Subcutaneous abdominal adipose tissue (tissue), 5 donors: ENCODE results near the gene CDS1.

Experiments used
- H3K27ac ChIP-seq: one replicate; pipeline ENCODE4 v1.7.0; 2013; ENCODE audit warnings: low read depth, mild to moderate bottlenecking, inconsistent platforms, low read length, moderate library complexity
- H3K27me3 ChIP-seq, 5 donors: one replicate each; pipeline ENCODE4 v1.7.0; 2013; ENCODE audit warnings: low read length in 5 of 5, inconsistent platforms in 1 of 5; ENCODE audit not compliant: control insufficient read depth in 5 of 5, insufficient read depth in 4 of 5
- H3K36me3 ChIP-seq, 5 donors: one replicate each; pipeline ENCODE4 v1.7.0; 2013; ENCODE audit warnings: low read length in 5 of 5; ENCODE audit not compliant: control insufficient read depth in 5 of 5, insufficient read depth in 5 of 5
- H3K4me1 ChIP-seq, 5 donors: one replicate each; pipeline ENCODE4 v1.7.0; 2013; ENCODE audit warnings: low read length in 5 of 5, mild to moderate bottlenecking in 3 of 5, moderate library complexity in 1 of 5; ENCODE audit not compliant: control insufficient read depth in 5 of 5, insufficient read depth in 5 of 5
- H3K4me3 ChIP-seq, 5 donors: one replicate each; pipeline ENCODE4 v1.7.0; 2013; ENCODE audit warnings: low read length in 5 of 5, low read depth in 1 of 5
- H3K9ac ChIP-seq, 5 donors: one replicate each; pipeline ENCODE4 v1.7.0; 2013; ENCODE audit warnings: low read length in 5 of 5, mild to moderate bottlenecking in 4 of 5, moderate library complexity in 3 of 5
- H3K9me3 ChIP-seq, 5 donors: one replicate each; pipeline ENCODE4 v1.7.0; 2013; ENCODE audit warnings: low read length in 5 of 5; ENCODE audit not compliant: control insufficient read depth in 5 of 5
- donor health status: healthy.
- donor health status: healthy.
- donor health status: healthy.
- donor health status: healthy.
- donor health status: healthy.

The CDS1 gene

GRCh38 chr4:84597450-84597849, 14.5 kb downstream of the CDS1 start:
- no peaks in the 10 kb centered on the region for H3K36me3 ChIP-seq
- H3K27ac ChIP-seq, result no peak overlapping the region
- no peaks in the 10 kb centered on the region for H3K9me3 ChIP-seq
- H3K27me3 ChIP-seq, result no peaks in the 10 kb centered on the region
- H3K9ac ChIP-seq, result no peak overlapping the region
- H3K4me3 ChIP-seq, result no peak overlapping the region
- H3K4me1 ChIP-seq, result no peaks in the 10 kb centered on the region

GRCh38 chr4:84606645-84607044, 23.7 kb downstream of the CDS1 start:
- no peaks in the 10 kb centered on the region for H3K4me1 ChIP-seq
- H3K9ac ChIP-seq, result no peak overlapping the region
- no peaks in the 10 kb centered on the region for H3K27me3 ChIP-seq
- H3K9me3 ChIP-seq, result no peaks in the 10 kb centered on the region
- H3K27ac ChIP-seq, result no peak overlapping the region
- no peak overlapping the region for H3K4me3 ChIP-seq
- no peaks in the 10 kb centered on the region for H3K36me3 ChIP-seq

DNA sequence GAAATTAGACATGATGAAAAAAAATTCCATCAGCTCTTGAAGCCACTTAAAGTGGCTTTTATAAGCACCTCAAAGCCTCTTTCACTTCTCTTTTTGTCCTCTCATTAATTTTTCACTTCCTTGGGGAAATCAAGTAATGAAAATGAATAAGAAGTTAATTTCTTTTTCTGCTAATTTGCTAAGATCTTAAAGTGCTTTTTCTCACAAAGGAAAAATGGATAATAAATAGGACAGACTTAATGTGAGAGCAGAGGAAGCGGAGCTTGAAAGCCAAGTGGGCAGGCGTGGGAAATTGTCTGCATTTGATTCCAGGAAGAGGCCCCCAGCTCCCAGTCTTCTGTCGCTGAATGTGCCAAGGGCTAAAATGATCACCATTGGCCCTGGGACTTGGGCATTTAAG, 28.6 kb downstream of the CDS1 start:
- no peaks in the 10 kb centered on the region for H3K36me3 ChIP-seq
- no peak overlapping the region for H3K27ac ChIP-seq

GRCh38 chr4:84614891-84615290, 32.0 kb downstream of the CDS1 start:
- no peaks in the 10 kb centered on the region for H3K4me1 ChIP-seq
- H3K27me3 ChIP-seq, result no peaks in the 10 kb centered on the region
- no peak overlapping the region for H3K27ac ChIP-seq

More for the DNA sequence above, 28.6 kb downstream of the CDS1 start:
- no peaks in the 10 kb centered on the region for H3K9me3 ChIP-seq
- H3K4me1 ChIP-seq, result no peaks in the 10 kb centered on the region
- H3K27me3 ChIP-seq, result no peaks in the 10 kb centered on the region
- no peak overlapping the region for H3K4me3 ChIP-seq
- no peak overlapping the region for H3K9ac ChIP-seq

DNA sequence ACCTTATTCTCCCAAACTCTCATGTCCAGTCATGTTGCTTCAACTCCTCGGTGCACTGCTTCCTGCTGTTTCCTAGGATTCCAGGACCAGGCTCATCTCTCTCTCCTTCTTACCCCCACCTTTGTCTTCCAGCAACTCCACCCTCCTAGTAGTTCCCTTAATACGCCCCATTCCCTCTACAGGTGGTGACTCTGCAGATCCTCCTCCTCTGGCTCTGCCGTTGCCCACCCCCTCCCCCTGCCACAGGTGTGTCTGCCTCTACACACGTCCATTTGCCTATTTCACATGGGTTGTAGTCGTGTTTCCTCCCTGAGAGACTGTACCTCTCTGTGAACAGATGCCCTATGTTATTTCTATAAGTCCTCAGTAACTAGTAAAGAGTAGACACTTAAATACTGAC, 32.4 kb downstream of the CDS1 start:
- H3K9ac ChIP-seq, result no peak overlapping the region
- no peaks in the 10 kb centered on the region for H3K36me3 ChIP-seq
- H3K4me3 ChIP-seq, result no peak overlapping the region
- H3K4me1 ChIP-seq, result no peaks in the 10 kb centered on the region
- H3K27ac ChIP-seq, result no peak overlapping the region
- H3K27me3 ChIP-seq, result no peaks in the 10 kb centered on the region
- H3K9me3 ChIP-seq, result no peaks in the 10 kb centered on the region

More at GRCh38 chr4:84614891-84615290, 32.0 kb downstream of the CDS1 start:
- Histone ChIP-seq H3K9me3 (no peaks in the 10 kb centered on the region), H3K4me3 (no peak overlapping the region), H3K36me3 (no peaks in the 10 kb centered on the region), H3K9ac (no peak overlapping the region)

- Histone ChIP-seq H3K27me3 (no peaks in the 10 kb centered on the region), H3K27ac (no peak overlapping the region), H3K4me3 (no peak overlapping the region), H3K4me1 (no peaks in the 10 kb centered on the region), H3K36me3 (no peaks in the 10 kb centered on the region), H3K9ac (no peak overlapping the region), H3K9me3 (no peaks in the 10 kb centered on the region)
These were observed 40.0 kb downstream of the CDS1 start for GRCh38 chr4:84622959-84623358.

DNA sequence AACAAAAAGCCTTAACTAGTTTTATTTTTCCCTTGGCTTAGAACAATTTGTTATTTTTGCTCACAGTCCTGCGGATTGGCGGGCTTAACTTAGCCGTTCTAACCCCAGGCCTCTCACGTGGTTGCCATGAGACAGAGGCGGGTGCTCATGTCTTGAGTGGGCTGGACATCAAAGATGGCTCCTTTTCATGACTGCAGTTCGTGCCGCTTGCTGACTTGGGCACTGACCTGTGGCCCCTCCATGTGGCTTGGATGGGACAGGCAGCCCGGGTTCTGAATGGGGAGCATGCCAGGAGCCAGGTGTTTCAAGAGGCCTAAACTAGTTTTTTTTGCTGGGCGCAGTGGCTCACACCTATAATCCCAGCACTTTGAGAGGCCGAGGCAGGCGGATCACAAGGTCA, 40.7 kb downstream of the CDS1 start:
- Histone ChIP-seq H3K9me3 (no peaks in the 10 kb centered on the region), H3K27me3 (no peaks in the 10 kb centered on the region), H3K9ac (no peak overlapping the region), H3K36me3 (no peaks in the 10 kb centered on the region), H3K27ac (no peak overlapping the region), H3K4me1 (no peaks in the 10 kb centered on the region), H3K4me3 (no peak overlapping the region)

GRCh38 chr4:84626673-84627072, 43.7 kb downstream of the CDS1 start:
- H3K27ac ChIP-seq, result no peak overlapping the region
- H3K4me1 ChIP-seq, result no peaks in the 10 kb centered on the region
- H3K36me3 ChIP-seq, result no peaks in the 10 kb centered on the region
- H3K4me3 ChIP-seq, result no peak overlapping the region
- no peaks in the 10 kb centered on the region for H3K27me3 ChIP-seq
- no peak overlapping the region for H3K9ac ChIP-seq
- H3K9me3 ChIP-seq, result no peaks in the 10 kb centered on the region

GRCh38 chr4:84631573-84631972, 48.6 kb downstream of the CDS1 start:
- Histone ChIP-seq H3K4me1 (no peaks in the 10 kb centered on the region), H3K9me3 (no peaks in the 10 kb centered on the region), H3K27me3 (no peaks in the 10 kb centered on the region), H3K9ac (no peak overlapping the region), H3K27ac (no peak overlapping the region), H3K36me3 (no peaks in the 10 kb centered on the region), H3K4me3 (no peak overlapping the region)

DNA sequence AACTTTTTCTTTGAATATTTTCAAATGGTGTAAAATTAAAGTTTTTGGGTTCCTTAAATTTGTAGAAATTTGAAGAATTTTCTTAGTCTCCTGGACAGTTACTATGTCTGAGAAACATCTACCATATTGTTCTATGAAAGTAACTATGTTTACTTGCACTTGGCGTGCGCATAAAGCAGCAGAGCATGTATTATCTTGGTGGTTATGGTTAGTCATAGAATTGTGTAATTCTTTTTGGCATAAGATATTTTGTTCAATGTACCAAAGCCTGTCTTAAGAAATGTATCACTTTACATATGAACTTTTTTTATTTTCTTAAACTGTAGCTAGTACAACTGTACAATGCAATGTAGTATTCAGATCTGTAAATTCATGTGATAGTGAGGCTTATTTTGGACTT, 49.2 kb downstream of the CDS1 start:
- no peaks in the 10 kb centered on the region for H3K27me3 ChIP-seq
- H3K27ac ChIP-seq, result no peak overlapping the region
- no peaks in the 10 kb centered on the region for H3K36me3 ChIP-seq
- H3K9ac ChIP-seq, result no peak overlapping the region
- H3K4me3 ChIP-seq, result no peak overlapping the region
- no peaks in the 10 kb centered on the region for H3K4me1 ChIP-seq
- H3K9me3 ChIP-seq, result no peaks in the 10 kb centered on the region

DNA sequence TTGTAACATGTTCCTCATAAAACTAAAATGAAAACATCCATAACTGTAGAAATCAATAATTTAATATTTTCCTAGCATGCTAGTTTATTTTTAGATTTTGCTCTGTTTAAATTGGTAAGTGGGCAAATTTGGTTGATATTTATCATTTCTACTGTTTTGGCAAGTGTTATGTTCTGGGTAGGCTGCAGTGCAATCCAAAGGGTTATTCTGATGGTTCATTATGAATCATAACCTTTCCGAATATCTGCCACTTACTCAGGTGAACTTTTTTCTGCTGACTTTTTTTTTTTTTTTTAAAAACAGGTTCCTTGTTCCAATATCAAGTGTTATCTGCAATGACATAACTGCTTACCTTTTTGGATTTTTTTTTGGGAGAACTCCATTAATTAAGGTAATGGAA, 52.0 kb downstream of the CDS1 start:
- no peaks in the 10 kb centered on the region for H3K9me3 ChIP-seq
- H3K4me1 ChIP-seq, result no peaks in the 10 kb centered on the region
- H3K4me3 ChIP-seq, result no peak overlapping the region
- no peaks in the 10 kb centered on the region for H3K27me3 ChIP-seq
- H3K36me3 ChIP-seq, result no peaks in the 10 kb centered on the region
- H3K27ac ChIP-seq, result no peak overlapping the region
- H3K9ac ChIP-seq, result no peak overlapping the region
